ENCODE data around the gene TMA16. TPM values are rescaled to one million over a fixed set of nuclear protein-coding genes. Genes with fewer than 3 reads are reported as not detected.
"Not testable (repeated sequence)": the region's sequence is repeated elsewhere in the genome, so short reads cannot be mapped to it uniquely, and the experiment has no call there.

Gene TMA16
- total RNA-seq (10 to 100 TPM; 11.9 to 12.8 (median 12.5) TPM), polyA plus RNA-seq (8.4 TPM)
- long read RNA-seq, donor 1, transcript TMA16-201 (7 exons, 1,978 nt), result major isoform, 12 of 19 reads
- long read RNA-seq, donor 1, partial matches to known transcripts, result 6 of 19 reads
- long read RNA-seq, donor 1, other reads (novel, unspliced or antisense), result 1 of 19 reads
- long read RNA-seq, donor 2, transcript TMA16-201 (7 exons, 1,978 nt), result major isoform, 6 of 7 reads
- long read RNA-seq, donor 2, partial matches to known transcripts, result 1 of 7 reads
- long read RNA-seq, donor 2, other reads (novel, unspliced or antisense), result 0 of 7 reads
- long read RNA-seq, donor 3, transcript TMA16-201 (7 exons, 1,978 nt), result major isoform, 18 of 23 reads
- long read RNA-seq, donor 3, partial matches to known transcripts, result 4 of 23 reads
- long read RNA-seq, donor 3, other reads (novel, unspliced or antisense), result 0 of 23 reads
- long read RNA-seq, donor 4, transcript TMA16-201 (7 exons, 1,978 nt), result major isoform, 9 of 11 reads
- long read RNA-seq, donor 4, partial matches to known transcripts, result 0 of 11 reads
- long read RNA-seq, donor 4, other reads (novel, unspliced or antisense), result 0 of 11 reads

GRCh38 chr4:163494360-163495241 lies at the start of gene TMA16:
Gene TMA16 (plus strand): TSS chr4:163494690. CDS start chr4:163494802, 112 bp downstream.
- WGBS, result under 1% methylated on average over 64 of the region's 64 CpGs
- Histone ChIP-seq H3K27ac (ENCODE audit: low read length) (peak within 1 kb of the TSS; percentile 78), H3K4me3 (ENCODE audit: low read length) (peak within 1 kb of the TSS; percentile 82), H3K27me3 (ENCODE audit: control insufficient read depth, insufficient read depth) (no peaks in the 10 kb centered on the region), H3K9me3 (ENCODE audit: control insufficient read depth, low read length) (no peaks in the 10 kb centered on the region), H3K4me1 (ENCODE audit: control insufficient read depth, insufficient read depth, low read length) (no peaks in the 10 kb centered on the region)
- peak; percentile 98 to 99 for ATAC-seq
- intact Hi-C loops (cut with DNase I), result loop anchor here in 1 of 4 donors (10.0 kb wide), 1 partner anchor 50 kb away; no protein-coding TSS in a partner anchor
- peak; percentile 90 to 95 (median 94) for DNase-seq

GRCh38 chr4:163447023-163447422 lies 47.5 kb upstream of the TMA16 start:
- H3K27me3 ChIP-seq (ENCODE audit: control insufficient read depth, insufficient read depth); H3K9me3 ChIP-seq (ENCODE audit: control insufficient read depth, low read length); H3K4me3 ChIP-seq (ENCODE audit: low read length); intact Hi-C loops (cut with DNase I); H3K27ac ChIP-seq (ENCODE audit: low read length); H3K4me1 ChIP-seq (ENCODE audit: control insufficient read depth, insufficient read depth, low read length); ATAC-seq: not testable (repeated sequence)
- 72% methylated on average over 12 of the region's 12 CpGs for WGBS
- peak; percentile 13 to 69 (median 54) for DNase-seq

- intact Hi-C loops (cut with DNase I), result no loop called here
- Histone ChIP-seq H3K27ac (ENCODE audit: low read length) (no peak overlapping the region), H3K4me3 (ENCODE audit: low read length) (no peak overlapping the region), H3K9me3 (ENCODE audit: control insufficient read depth, low read length) (no peaks in the 10 kb centered on the region), H3K27me3 (ENCODE audit: control insufficient read depth, insufficient read depth) (no peaks in the 10 kb centered on the region), H3K4me1 (ENCODE audit: control insufficient read depth, insufficient read depth, low read length) (no peaks in the 10 kb centered on the region)
- no peak for ATAC-seq
- WGBS, result 30% methylated on average over 1 of the region's 1 CpG
- no peak for DNase-seq
Observed at GRCh38 chr4:163447481-163447880, 47.0 kb upstream of the TMA16 start.

- H3K27ac ChIP-seq (ENCODE audit: low read length), result no peak overlapping the region
- 58% methylated on average over 6 of the region's 6 CpGs for WGBS
- H3K9me3 ChIP-seq (ENCODE audit: control insufficient read depth, low read length), result no peaks in the 10 kb centered on the region
- DNase-seq (no peak), ATAC-seq (no peak)
- H3K4me1 ChIP-seq (ENCODE audit: control insufficient read depth, insufficient read depth, low read length), result no peaks in the 10 kb centered on the region
- no peaks in the 10 kb centered on the region for H3K27me3 ChIP-seq (ENCODE audit: control insufficient read depth, insufficient read depth)
- intact Hi-C loops (cut with DNase I), result no loop called here
- no peak overlapping the region for H3K4me3 ChIP-seq (ENCODE audit: low read length)
Observed at GRCh38 chr4:163448540-163449203, 45.8 kb upstream of the TMA16 start.

GRCh38 chr4:163462556-163462955 lies 31.9 kb upstream of the TMA16 start:
- no peak overlapping the region for H3K27ac ChIP-seq (ENCODE audit: low read length)
- DNase-seq, result no peak
- H3K9me3 ChIP-seq (ENCODE audit: control insufficient read depth, low read length), result no peaks in the 10 kb centered on the region
- no peak overlapping the region for H3K4me3 ChIP-seq (ENCODE audit: low read length)
- 89% methylated on average over 5 of the region's 5 CpGs for WGBS
- no peak for ATAC-seq
- intact Hi-C loops (cut with DNase I), result no loop called here
- no peaks in the 10 kb centered on the region for H3K27me3 ChIP-seq (ENCODE audit: control insufficient read depth, insufficient read depth)
- no peaks in the 10 kb centered on the region for H3K4me1 ChIP-seq (ENCODE audit: control insufficient read depth, insufficient read depth, low read length)

GRCh38 chr4:163467082-163467770 lies 27.3 kb upstream of the TMA16 start:
- Histone ChIP-seq H3K4me1 (ENCODE audit: control insufficient read depth, insufficient read depth, low read length) (no peaks in the 10 kb centered on the region), H3K27me3 (ENCODE audit: control insufficient read depth, insufficient read depth) (no peaks in the 10 kb centered on the region), H3K4me3 (ENCODE audit: low read length) (no peak overlapping the region), H3K27ac (ENCODE audit: low read length) (no peak overlapping the region), H3K9me3 (ENCODE audit: control insufficient read depth, low read length) (no peaks in the 10 kb centered on the region)
- ATAC-seq (no peak), DNase-seq (no peak)
- 84% methylated on average over 4 of the region's 4 CpGs for WGBS
- intact Hi-C loops (cut with DNase I), result no loop called here

- Histone ChIP-seq H3K4me3 (ENCODE audit: low read length) (no peak overlapping the region), H3K27ac (ENCODE audit: low read length) (no peak overlapping the region), H3K27me3 (ENCODE audit: control insufficient read depth, insufficient read depth) (no peaks in the 10 kb centered on the region), H3K9me3 (ENCODE audit: control insufficient read depth, low read length) (no peaks in the 10 kb centered on the region), H3K4me1 (ENCODE audit: control insufficient read depth, insufficient read depth, low read length) (no peaks in the 10 kb centered on the region)
- intact Hi-C loops (cut with DNase I), result no loop called here
- ATAC-seq, result no peak
- WGBS, result 70% methylated on average over 3 of the region's 3 CpGs
- DNase-seq, result no peak
Observed at GRCh38 chr4:163470391-163470790, 24.1 kb upstream of the TMA16 start.

GRCh38 chr4:163473130-163473529 lies 21.4 kb upstream of the TMA16 start:
- ATAC-seq, result no peak
- H3K9me3 ChIP-seq (ENCODE audit: control insufficient read depth, low read length), result no peaks in the 10 kb centered on the region
- no peak overlapping the region for H3K27ac ChIP-seq (ENCODE audit: low read length)
- WGBS, result 94% methylated on average over 14 of the region's 14 CpGs
- no peaks in the 10 kb centered on the region for H3K27me3 ChIP-seq (ENCODE audit: control insufficient read depth, insufficient read depth)
- DNase-seq, result no peak
- H3K4me1 ChIP-seq (ENCODE audit: control insufficient read depth, insufficient read depth, low read length), result no peaks in the 10 kb centered on the region
- H3K4me3 ChIP-seq (ENCODE audit: low read length), result no peak overlapping the region
- intact Hi-C loops (cut with DNase I), result no loop called here

- no peaks in the 10 kb centered on the region for H3K9me3 ChIP-seq (ENCODE audit: control insufficient read depth, low read length)
- no peak within 1 kb of the TSS for H3K27ac ChIP-seq (ENCODE audit: low read length)
- intact Hi-C loops (cut with DNase I), result no loop called here
- 92% methylated on average over 32 of the region's 32 CpGs for WGBS
- ATAC-seq (no peak), DNase-seq (peak in 2 of 3 donors; percentile 22 to 44)
- no peaks in the 10 kb centered on the region for H3K4me1 ChIP-seq (ENCODE audit: control insufficient read depth, insufficient read depth, low read length)
- H3K4me3 ChIP-seq (ENCODE audit: low read length), result no peak within 1 kb of the TSS
- H3K27me3 ChIP-seq (ENCODE audit: control insufficient read depth, insufficient read depth), result no peaks in the 10 kb centered on the region
Observed at GRCh38 chr4:163473576-163473975, 20.9 kb upstream of the TMA16 start, which contains the start of gene TKTL2. Gene TKTL2 (minus strand): TSS chr4:163473754. CDS start chr4:163473734, 20 bp downstream.

GRCh38 chr4:163474027-163474426 lies 20.5 kb upstream of the TMA16 start:
- Histone ChIP-seq H3K27me3 (ENCODE audit: control insufficient read depth, insufficient read depth) (no peaks in the 10 kb centered on the region), H3K27ac (ENCODE audit: low read length) (no peak overlapping the region), H3K4me3 (ENCODE audit: low read length) (no peak overlapping the region), H3K9me3 (ENCODE audit: control insufficient read depth, low read length) (no peaks in the 10 kb centered on the region), H3K4me1 (ENCODE audit: control insufficient read depth, insufficient read depth, low read length) (no peaks in the 10 kb centered on the region)
- WGBS, result 94% methylated on average over 3 of the region's 3 CpGs
- intact Hi-C loops (cut with DNase I), result no loop called here
- DNase-seq (no peak), ATAC-seq (no peak)

All from right cardiac atrium (tissue), 5 donors.